ENCODE data around the gene SLC17A1. TPM values are rescaled to one million over a fixed set of nuclear protein-coding genes. Genes with fewer than 3 reads are reported as not detected.

SLC17A1 gene
- polyA plus RNA-seq, 3 donors, result not detected

- no peak overlapping the region for H3K27ac ChIP-seq (ENCODE audit: low read depth, low read length)
Observed at GRCh38 chr6:25735261-25735660, 96.6 kb downstream of the SLC17A1 start.

Other genes with a start within 250 kb of the SLC17A1 start
- gene SCGN, start 179.8 kb downstream of the SLC17A1 start, polyA plus RNA-seq, result 10 to 100 TPM in 1 of 3 donors, 1 to 10 TPM in 1, under 1 TPM in 1; 0.77 to 16.8 (median 1.8) TPM
- 1 to 10 TPM in 1 of 3 donors, under 1 TPM in 1, not detected in 1; 0.03 to 2.9 TPM for gene SLC17A4, start 77.3 kb downstream of the SLC17A1 start, polyA plus RNA-seq
- not detected for gene SLC17A3, start 42.2 kb upstream of the SLC17A1 start, polyA plus RNA-seq
- not detected for gene SLC17A2, start 98.6 kb upstream of the SLC17A1 start, polyA plus RNA-seq
- gene TRIM38, start 130.8 kb upstream of the SLC17A1 start, polyA plus RNA-seq, result 1 to 10 TPM; 1.5 to 9.6 (median 3.2) TPM